SU-DHL-6 (cell line): ENCODE measurements around the gene DLD.

Source experiments
- H2AFZ ChIP-seq: fragments of 200-600 bp; sonication (generic); 2 replicates; pipeline ENCODE4 v1.6.1; 2014; ENCODE audit warnings: low read depth, mild to moderate bottlenecking, moderate library complexity, mixed read lengths, antibody characterized with exemption, low read length; ENCODE audit not compliant: severe bottlenecking
- H3F3A ChIP-seq: fragments of 200-600 bp; shearing (Covaris generic); 2 replicates; pipeline ENCODE4 v1.6.0; 2016; ENCODE audit warnings: antibody characterized with exemption, mild to moderate bottlenecking; ENCODE audit not compliant: insufficient read depth
- H3K27ac ChIP-seq: fragments of 200-600 bp; sonication (generic); 2 replicates; pipeline ENCODE4 v1.5.1; 2016; ENCODE audit warnings: low read depth, mild to moderate bottlenecking, low read length, moderate library complexity, mixed read lengths
- H3K27me3 ChIP-seq: fragments of 200-600 bp; sonication (generic), shearing (Covaris generic); 2 replicates; pipeline ENCODE4 v1.6.0; 2014; ENCODE audit warnings: mild to moderate bottlenecking, low read length
- H3K36me3 ChIP-seq: fragments of 200-600 bp; sonication (generic); 2 replicates; pipeline ENCODE4 v1.6.1; 2014; ENCODE audit warnings: mild to moderate bottlenecking, low read length, mixed read lengths
- H3K4me2 ChIP-seq: fragments of 300-600, 200-600 bp; shearing (Covaris generic), sonication (generic); 2 replicates; pipeline ENCODE4 v1.6.0; 2014; ENCODE audit warnings: low read length, low read depth, mild to moderate bottlenecking; ENCODE audit not compliant: poor library complexity, severe bottlenecking
- H3K4me3 ChIP-seq: fragments of 200-600 bp; sonication (generic); 2 replicates; pipeline ENCODE4 v1.5.1; 2014; ENCODE audit warnings: antibody characterized with exemption, low read length, mild to moderate bottlenecking, mixed read lengths; ENCODE audit not compliant: insufficient read depth, poor library complexity, severe bottlenecking
- H3K79me2 ChIP-seq: fragments of 200-600 bp; sonication (generic); 2 replicates; pipeline ENCODE4 v1.6.1; 2014; ENCODE audit warnings: mild to moderate bottlenecking, low read length, moderate library complexity; ENCODE audit not compliant: insufficient read depth
- H3K9ac ChIP-seq: fragments of 200-600 bp; sonication (generic); 2 replicates; pipeline ENCODE4 v1.7.0; 2014; ENCODE audit warnings: mild to moderate bottlenecking, low read length
- H3K9me2 ChIP-seq: fragments of 200-600 bp; sonication (generic); replicated peaks from 2 replicates; pipeline ENCODE4 v1.6.1; 2014; ENCODE audit warnings: low read length; ENCODE audit not compliant: insufficient read depth
- H3K9me3 ChIP-seq: fragments of 200-600 bp; sonication (generic); 2 replicates; pipeline ENCODE4 v1.6.1; 2014; ENCODE audit warnings: low read length, mixed read lengths; ENCODE audit not compliant: insufficient read depth
- H4K20me1 ChIP-seq: fragments of 200-600 bp; sonication (generic); 2 replicates; pipeline ENCODE4 v1.6.1; 2014; ENCODE audit warnings: low read depth, mild to moderate bottlenecking, antibody characterized with exemption, low read length, moderate library complexity, mixed read lengths
- EZH2phosphoT487 ChIP-seq: fragments of 200-600 bp; sonication (generic), shearing (Covaris generic); conservative IDR thresholded peaks from 2 replicates; pipeline ENCODE4 v1.6.1; 2018; ENCODE audit warnings: mild to moderate bottlenecking, antibody characterized with exemption, low read length, moderate library complexity, mixed read lengths
- TF ChIP-seq, protein P1 (sequence below): fragments of 200-600 bp; sonication (generic); IDR thresholded peaks from one replicate; pipeline ENCODE4 v1.5.1; 2017; ENCODE audit warnings: antibody characterized with exemption, mild to moderate bottlenecking, low read length, moderate library complexity; ENCODE audit not compliant: insufficient read depth, poor library complexity, severe bottlenecking

Gene DLD

DNA sequence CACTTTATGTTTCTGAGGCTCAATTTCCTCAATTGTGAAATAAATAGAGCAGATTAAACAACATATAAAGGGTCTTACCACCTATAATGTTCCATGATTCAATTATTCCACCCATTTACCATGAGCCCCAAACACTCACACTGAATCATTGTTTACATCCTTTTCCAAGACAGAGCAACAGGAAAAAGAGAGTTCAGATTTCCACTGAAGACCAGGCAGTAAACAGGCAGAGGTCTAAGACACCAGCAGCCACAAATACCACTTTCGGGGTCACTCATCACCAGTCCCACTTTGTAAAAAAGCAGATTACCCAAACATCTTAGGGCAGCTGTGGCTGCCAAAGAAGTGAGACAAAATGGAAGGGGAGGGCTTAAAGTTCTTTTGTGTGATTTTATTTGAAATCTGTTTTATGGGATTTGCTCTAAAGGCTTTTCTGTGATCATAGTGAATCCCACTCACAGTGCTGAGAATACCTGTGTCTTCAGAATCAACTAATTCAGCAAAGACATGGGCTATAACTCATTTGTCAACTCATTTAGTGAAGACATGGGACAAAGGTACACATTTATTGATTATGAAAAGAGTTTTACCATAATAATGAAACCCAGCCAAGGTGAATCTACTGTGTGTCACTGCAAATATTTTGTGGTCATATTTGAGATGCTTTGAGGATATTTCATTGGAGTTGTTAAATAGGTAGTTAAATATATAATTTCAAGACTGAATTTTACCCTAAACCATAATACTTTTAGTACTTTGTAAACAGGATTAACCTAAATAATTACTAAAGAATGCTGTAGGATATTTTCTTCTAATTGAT lies 24.8 kb upstream of the DLD start:
- TF ChIP-seq EZH2phosphoT487: no peak
- TF ChIP-seq, protein P1, sequence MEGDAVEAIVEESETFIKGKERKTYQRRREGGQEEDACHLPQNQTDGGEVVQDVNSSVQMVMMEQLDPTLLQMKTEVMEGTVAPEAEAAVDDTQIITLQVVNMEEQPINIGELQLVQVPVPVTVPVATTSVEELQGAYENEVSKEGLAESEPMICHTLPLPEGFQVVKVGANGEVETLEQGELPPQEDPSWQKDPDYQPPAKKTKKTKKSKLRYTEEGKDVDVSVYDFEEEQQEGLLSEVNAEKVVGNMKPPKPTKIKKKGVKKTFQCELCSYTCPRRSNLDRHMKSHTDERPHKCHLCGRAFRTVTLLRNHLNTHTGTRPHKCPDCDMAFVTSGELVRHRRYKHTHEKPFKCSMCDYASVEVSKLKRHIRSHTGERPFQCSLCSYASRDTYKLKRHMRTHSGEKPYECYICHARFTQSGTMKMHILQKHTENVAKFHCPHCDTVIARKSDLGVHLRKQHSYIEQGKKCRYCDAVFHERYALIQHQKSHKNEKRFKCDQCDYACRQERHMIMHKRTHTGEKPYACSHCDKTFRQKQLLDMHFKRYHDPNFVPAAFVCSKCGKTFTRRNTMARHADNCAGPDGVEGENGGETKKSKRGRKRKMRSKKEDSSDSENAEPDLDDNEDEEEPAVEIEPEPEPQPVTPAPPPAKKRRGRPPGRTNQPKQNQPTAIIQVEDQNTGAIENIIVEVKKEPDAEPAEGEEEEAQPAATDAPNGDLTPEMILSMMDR: no peak
- H3K9me2 ChIP-seq: no peaks in the 10 kb centered on the region
- H4K20me1 ChIP-seq: no peaks in the 10 kb centered on the region
- H3K9me3 ChIP-seq: no peaks in the 10 kb centered on the region
- no peaks in the 10 kb centered on the region for H3K79me2 ChIP-seq
- H3K4me2 ChIP-seq: no peak overlapping the region
- H3K9ac ChIP-seq: no peak overlapping the region
- H3K27me3 ChIP-seq: no peaks in the 10 kb centered on the region
- H2AFZ ChIP-seq: no peak overlapping the region
- no peak overlapping the region for H3K4me3 ChIP-seq
- H3F3A ChIP-seq: no peaks in the 10 kb centered on the region
- no peak overlapping the region for H3K27ac ChIP-seq
- no peaks in the 10 kb centered on the region for H3K36me3 ChIP-seq

DNA sequence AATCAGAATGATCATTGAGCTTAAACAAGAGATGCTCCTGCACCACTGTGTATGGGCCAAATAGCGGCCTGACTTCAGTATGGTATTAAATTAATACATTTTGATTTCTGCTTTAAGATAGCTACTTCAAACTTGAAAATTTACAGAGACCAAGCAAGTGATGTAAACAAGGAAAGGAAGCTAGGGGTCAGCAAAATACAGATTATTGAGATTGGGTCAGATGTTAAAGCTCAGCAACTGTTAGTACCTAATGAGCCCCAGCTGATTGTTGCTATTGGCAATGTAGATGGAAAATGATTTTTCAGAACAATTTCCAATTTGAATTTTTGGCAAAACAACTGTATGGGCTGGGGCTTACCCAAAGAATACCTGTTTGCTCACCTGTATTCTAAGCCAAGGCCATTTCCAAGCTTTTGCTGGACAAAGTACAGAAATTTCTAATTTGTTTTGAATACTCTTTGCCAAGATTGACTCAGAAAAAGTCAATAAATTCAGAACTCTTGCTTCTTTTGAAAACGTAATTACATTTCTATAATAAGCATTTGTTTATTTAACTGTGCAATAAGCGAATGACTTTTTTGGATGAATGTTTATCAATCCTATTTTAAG lies 23.0 kb upstream of the DLD start:
- Histone ChIP-seq H3K79me2 (no peaks in the 10 kb centered on the region), H3K9ac (no peak overlapping the region), H3F3A (no peaks in the 10 kb centered on the region), H3K9me3 (no peaks in the 10 kb centered on the region), H3K4me2 (no peak overlapping the region), H3K27me3 (no peaks in the 10 kb centered on the region), H3K9me2 (no peaks in the 10 kb centered on the region), H3K36me3 (no peaks in the 10 kb centered on the region), H3K27ac (no peak overlapping the region), H2AFZ (no peak overlapping the region), H4K20me1 (no peaks in the 10 kb centered on the region), H3K4me3 (no peak overlapping the region)
- TF ChIP-seq, protein P1: no peak
- TF ChIP-seq EZH2phosphoT487: no peak

DNA sequence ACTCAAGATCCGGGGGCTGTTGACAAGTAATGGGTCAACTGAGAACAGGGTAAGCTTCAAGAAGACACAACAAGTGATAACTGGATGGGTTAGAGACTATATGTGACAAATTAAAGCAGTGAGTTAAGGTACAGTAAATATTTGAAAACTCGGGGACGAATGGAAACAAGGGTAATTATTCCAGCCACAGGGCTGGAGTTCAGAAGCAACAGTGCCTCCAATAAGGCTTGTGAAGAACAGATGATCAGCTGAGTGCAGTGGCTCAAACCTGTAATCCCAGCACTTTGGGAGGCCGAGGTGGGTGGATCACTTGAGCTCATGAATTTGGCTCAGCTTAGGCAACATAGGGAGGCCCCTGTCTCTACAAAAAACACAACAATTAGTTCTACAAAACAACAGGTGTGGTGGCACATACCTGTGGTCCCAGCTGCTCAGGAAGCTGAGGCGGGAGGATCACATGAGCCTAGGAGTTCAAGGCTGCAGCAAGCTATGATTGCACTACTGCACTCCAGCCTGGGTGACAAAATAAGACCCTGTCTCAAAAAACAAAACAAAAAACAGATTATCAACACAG lies 20.5 kb upstream of the DLD start:
- Histone ChIP-seq H2AFZ (no peak overlapping the region), H3K36me3 (no peaks in the 10 kb centered on the region), H3K9me3 (no peaks in the 10 kb centered on the region), H4K20me1 (no peaks in the 10 kb centered on the region), H3K4me2 (no peak overlapping the region), H3K79me2 (no peaks in the 10 kb centered on the region), H3K27me3 (no peaks in the 10 kb centered on the region), H3K9ac (no peak overlapping the region), H3K27ac (no peak overlapping the region), H3F3A (0 out of 2 replicates have a peak, but pooled peaks cover 4% of the 10 kb centered on the region), H3K9me2 (no peaks in the 10 kb centered on the region), H3K4me3 (no peak overlapping the region)
- no peak for TF ChIP-seq EZH2phosphoT487
- TF ChIP-seq, protein P1: no peak
